GM18868 (cell line): Measurements from ENCODE around the gene SMARCA1.

Experiments used
- ATAC-seq: cut with Tn5 transposase; IDR thresholded peaks from one replicate; pipeline ENCODE4 v1.9.1; 2021; ENCODE audit warnings: mild to moderate bottlenecking, moderate library complexity; ENCODE audit not compliant: unreplicated experiment

SMARCA1 gene

DNA sequence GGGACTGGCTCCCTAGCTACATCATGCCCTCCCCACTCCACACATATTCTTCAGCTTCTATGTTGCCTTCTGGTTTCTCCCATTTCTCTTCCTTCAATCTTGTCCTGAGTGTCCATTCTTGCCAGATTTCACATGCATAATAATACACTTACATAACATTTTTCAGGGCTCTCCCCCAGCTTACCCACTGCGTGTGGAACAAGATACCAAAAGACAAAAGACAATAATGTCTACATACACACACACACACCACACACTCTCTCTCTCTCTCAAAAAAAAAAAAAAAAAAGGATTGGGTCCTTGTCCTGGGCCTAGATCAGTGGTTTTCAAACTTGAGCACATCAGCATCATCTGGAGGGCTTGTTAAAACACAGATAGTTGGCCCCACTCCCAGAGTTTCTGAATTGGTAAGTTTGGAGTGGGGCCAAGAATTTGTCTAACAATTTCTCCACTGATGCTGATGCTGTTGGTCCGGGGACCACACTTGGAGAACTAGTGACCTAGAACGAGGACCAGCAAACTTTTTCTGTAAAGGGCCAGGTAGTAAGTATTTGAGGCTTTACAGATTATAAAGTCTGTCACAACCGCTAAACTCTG, 6.5 kb upstream of the SMARCA1 start:
- peak; percentile 44 for ATAC-seq

DNA sequence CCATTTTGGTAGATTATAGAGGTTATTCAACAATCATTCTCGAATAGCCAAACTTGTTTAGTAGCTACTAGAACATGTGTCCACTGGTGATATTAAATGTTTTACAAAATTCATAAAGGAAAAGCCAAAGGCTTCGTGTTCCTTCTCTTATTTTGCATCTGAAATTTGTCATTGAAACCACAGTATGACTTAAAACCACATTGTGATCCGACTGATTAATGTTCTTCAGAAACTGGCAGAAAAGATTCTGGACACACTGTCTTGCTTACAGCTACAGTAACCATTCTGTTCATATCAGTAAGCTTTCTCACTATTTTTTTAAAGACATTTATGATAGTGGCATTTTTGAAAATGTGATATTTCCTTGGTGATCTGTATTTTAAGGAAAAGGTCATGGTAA, 2.6 kb upstream of the SMARCA1 start:
- no peak for ATAC-seq

DNA sequence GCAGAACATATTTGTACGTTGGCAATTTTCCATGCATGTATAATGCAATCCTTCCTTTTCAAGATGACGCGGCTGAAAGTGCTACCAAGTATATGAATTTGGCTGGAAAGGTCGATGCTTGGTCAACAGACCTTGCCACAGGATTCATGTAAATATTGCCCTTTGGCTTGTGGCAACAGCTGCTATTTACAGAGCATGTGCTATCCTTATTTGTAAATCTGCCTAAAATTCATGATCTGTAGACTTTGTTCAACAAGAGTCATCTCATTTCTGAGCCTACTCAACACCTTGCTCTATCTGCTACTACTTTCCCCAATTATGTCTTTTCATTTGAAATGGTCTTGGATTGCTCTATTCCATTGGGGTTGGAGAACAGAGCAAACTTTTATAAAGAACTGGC, 1.9 kb upstream of the SMARCA1 start:
- no peak for ATAC-seq

DNA sequence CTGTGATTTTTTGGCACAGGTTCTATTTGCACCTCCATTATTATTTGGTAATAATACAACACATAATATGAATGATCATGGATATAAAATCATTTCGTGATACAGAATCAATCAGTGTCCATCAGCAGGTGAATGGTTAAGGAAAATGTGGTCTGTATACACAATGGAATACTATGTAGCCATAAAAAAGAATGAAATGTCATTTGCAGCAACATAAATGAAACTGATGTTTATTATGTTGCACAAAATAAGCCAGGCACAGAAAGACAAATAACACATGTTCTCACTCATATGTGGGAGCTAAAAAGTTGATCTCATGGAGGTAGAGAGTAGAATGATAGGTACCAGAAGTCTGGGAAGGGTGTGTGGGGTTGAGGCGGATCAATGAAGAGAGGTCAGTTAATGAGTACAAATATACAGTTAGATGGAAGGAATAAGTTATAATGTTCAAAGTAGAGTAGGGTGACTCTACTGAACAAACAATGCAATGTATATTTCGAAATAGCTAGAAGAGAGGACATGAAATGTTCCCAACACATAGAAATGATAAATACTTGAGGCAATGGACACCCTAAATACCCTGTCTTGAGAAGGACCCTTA, 1.1 kb upstream of the SMARCA1 start:
- ATAC-seq, result no peak

DNA sequence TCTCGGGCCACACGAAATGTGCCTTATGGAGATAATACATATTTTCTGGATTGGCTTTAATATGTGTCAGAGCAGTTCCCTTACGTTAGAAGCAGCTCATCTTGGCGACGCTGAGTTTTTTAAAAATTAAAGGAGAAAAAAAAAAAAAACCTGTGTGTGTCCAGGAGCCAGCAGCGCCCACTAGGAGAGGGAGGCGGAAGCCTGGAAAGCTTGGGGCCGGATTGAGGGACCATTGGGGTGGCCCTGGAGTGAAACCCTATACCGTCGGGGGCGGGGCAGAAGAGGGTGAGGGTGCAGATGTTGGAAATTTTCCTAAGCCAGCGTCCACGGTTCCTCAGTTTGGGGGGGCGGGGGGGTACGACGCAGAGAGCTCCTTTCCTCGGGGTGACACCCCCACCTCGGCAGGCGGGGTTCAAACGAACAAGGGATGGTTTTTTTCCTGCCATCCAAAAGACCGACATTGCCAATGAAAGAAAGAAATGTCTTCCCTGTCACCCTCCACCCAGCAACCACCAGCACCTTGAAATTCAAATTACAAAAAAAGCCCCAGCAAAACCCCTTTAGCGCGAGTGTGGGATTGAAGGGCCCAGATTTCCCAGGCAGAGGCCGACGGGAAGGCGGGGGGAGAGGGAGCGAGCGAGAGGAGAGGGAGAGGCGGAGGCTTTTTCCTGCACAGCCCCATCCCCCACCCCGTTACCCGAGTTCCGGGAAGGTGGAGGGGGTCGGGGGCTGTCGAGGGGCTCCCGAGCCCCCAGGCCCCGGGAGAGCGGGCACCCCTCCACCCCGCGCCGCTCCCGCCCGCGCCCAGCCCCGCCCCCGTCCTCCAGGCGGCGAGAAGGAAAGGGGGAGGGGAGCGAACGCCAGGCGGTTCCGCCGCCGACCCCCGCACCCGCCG, 859 bp downstream of the SMARCA1 start:
- ATAC-seq, result no peak

DNA sequence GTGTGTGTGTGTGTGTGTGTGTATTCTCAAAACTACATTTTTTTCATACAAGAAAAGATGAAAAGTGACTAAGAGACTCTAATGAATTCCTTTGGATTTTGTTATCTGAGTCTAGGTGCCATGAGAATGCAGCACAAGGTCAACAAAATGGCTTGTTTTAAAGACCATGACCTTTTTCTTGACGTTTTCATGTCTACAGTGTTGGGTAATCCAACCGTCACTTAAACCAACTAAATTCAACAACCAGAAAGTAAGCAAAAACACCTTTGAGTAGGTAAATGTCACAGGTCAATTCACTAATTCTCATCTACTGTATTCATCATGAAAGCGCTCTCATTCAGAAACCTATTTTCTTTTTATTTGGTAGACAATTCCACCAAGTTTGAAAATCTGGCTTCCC, 3.1 kb downstream of the SMARCA1 start:
- no peak for ATAC-seq

DNA sequence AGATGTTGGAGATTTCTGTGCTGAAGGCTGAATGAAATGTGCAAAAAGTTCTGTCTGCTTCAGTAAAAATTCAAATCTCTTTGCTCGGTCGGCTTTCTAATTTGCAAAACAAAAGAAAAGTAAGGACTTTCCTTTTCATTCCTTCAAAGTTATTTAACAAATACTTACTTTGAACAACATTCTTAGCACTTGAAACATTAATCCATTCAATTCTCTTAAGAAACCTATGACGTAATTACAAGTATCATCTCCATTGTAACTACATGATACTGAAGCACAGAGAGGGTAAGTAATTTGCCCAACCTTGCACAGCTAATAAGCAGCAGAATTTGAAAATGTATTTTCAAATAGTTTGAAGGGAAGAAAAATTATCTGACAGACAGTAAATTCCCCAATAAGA, 6.9 kb downstream of the SMARCA1 start:
- ATAC-seq, result no peak

DNA sequence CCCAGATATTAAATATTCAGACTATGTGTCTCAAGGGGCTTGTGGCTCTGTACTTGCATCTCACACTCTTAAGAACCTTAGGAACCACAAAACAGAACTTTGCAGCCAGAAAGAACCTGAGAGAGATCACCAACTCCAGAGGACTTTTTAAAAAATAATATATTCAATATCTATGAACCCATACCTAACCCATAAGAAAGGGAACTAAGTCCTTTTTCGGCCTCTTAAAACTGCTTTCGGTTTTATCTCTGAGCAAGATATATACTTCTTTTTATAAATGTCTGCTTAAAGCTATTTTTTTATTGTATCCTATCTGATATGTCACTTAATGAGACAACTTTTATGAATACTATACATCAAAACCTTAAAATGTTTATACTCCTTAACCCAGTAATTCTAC, 10.9 kb downstream of the SMARCA1 start:
- peak; percentile 70 for ATAC-seq

DNA sequence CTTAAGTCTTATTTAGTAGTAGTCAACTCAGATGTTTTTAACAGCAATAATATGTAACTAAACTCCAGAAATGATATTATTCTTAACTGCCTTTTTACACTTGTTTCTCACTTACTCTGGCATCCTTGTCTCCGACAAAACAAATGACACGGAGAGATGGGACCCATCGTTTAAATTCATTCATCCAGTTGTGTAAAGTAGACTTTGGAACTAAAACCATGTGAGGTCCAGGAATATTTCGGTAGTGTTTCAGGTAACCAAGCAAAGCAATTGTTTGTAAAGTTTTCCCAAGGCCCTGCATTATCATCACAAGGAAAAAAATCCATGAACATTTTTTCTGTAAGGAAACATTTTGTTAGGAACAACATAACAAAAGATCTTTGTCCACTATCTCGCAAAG, 11.6 kb downstream of the SMARCA1 start:
- ATAC-seq, result no peak

DNA sequence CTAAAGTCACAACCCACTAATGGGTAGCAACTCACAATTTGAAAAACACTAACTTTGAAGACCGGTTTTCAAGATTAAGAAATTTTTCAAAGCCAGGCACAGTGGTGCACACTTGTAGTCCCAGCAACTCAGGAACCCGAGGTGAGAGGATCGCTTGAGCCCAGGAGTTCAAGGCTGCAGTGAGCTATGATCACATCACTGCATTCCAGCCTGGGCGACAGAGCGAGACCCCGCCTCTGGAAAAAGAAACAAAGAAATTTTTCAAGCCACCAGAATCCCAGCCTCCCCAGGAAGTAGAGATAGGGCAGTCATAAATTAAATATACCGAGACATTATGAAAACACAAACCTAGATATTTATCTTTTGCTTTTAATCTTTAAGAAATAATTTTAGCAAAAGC, 13.0 kb downstream of the SMARCA1 start:
- no peak for ATAC-seq

DNA sequence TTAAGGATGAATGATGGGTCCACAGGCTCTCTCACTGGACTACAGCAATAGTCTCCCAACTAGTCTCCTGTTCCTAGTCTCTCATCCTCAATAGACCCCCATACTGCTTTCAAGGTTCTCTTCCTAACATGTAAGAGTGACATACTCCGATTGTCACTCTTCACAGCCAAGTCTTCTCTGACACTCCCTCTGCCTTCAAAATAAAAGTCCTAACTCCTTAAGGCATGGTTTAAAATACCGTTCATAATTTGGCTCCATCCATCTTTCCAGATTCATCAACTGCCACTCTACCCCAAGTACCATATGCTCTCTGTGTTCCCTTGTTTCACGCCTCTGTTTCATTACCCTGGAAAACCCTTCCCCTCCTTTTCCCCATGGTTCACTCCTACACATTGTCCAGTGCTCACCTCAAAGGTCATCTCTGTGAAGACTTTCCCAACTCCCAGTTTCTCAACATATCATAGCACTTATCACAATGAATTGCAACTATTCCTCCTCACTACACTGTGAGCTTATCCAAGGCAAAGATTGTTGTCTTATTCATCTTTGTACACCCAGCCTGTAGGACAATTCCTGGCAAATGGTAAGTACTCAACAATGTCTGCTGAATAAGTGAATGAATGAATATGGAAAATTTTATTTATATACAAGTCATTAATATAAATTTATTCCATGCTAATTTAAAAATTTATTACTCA, 26.0 kb downstream of the SMARCA1 start:
- no peak for ATAC-seq

DNA sequence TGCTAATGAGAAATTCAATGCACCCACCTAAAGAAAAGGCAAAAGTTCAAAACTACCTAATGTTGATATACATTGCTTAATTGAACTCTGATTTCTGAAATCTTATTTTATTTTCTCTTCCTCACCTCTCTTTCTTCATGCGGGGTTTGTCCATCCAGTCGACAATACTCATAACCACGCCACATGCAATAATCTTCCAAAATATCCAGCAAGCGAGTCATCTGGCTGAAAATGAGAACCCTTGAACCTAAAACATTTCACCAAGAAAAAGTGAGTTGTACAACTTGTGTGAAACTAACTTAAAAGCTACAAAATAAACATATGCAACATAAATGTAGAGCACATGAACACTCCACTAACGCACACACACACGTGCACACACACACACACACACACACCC, 26.7 kb downstream of the SMARCA1 start:
- ATAC-seq, result no peak

DNA sequence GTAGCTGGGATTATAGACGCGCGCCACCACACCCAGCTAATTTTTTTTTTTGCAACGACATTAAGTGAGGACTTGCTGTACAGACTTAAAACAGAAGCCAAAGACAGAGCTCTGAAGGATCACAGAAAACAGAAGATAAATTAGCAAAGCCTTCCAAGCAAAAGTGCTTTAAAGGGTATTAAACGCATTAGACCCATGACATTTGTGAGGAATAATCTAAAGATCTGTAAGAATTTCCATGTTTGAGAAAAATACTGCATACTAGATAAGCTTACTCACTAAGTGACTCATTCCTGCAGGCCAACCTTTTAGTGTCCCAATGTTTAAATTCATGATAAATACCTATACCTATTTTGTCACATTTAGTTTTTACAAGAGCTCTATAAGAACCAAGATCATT, 27.4 kb downstream of the SMARCA1 start:
- no peak for ATAC-seq

DNA sequence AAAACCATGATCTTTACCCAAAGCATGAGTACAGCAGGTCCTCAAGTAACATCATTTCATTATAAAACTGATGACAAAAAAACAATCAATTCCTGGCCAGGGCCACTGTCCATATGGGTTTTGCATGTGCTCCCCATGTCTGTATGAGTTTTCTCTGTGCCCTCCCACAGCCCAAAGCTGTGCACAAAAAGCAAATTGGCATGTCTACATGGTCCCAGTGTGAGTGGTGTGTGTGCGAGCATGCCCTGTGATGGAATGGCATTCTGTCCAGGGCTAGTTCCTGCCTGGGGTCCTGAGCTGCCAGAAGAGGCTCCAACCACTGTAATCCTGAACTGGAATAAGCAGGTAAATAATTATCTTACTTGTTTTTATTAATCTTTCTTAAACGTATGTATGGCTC, 28.4 kb downstream of the SMARCA1 start:
- ATAC-seq, result no peak

DNA sequence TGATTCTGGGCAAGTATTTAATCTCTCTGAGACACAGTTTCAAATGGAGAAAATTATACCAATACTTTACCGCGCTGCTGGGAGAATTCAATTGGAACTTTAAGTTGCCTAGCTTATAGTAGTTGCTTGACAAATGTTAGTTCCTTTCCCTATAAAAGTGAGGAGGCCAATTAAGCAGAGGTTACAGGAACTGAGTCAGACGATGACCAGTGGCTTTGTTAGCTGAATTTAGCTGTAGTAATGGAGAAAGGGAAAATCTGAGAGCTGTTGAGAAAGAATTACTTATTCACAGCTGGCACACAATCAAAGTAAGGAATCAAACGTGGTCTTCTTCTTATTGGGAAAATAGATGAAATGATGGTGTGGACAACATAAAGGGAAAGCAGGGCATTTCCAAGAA, 29.6 kb downstream of the SMARCA1 start:
- no peak for ATAC-seq

DNA sequence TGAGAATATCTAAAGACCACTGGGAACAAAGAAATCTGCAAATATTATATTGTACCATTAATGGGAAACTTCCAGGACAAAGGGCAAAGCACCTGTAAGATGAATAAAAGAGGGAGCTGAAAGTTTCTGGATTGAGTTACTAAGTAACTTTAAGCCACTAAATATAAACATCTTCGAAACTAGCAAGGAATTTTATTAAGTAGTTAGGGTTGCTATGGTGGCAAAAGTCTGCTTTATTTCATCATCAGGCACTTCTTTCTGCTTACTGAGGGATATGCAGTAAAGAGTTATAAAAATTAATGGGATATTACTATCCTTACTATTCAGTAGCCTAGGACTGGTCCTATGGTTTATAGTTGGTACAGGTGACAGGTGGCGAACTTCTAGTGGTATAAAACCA, 33.0 kb downstream of the SMARCA1 start:
- no peak for ATAC-seq

DNA sequence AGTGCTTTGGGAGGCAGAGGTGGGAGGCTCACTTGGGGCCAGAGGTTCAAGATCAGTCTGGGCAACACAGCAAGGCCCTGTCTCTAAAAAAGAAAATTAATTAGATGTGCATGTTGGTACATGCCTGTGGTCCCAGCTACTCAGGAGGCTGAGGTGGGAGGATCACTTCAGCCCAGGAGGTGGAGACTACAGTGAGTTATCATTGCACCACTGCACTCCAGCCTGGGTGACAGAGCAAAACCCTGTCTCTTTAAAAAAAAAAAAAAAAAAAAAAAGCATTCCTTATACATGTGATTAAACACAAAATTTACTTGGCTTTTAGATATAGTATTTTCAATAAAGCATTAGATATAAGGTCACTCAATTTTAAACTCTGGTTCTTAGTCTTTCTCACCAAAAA, 34.9 kb downstream of the SMARCA1 start:
- ATAC-seq, result no peak

DNA sequence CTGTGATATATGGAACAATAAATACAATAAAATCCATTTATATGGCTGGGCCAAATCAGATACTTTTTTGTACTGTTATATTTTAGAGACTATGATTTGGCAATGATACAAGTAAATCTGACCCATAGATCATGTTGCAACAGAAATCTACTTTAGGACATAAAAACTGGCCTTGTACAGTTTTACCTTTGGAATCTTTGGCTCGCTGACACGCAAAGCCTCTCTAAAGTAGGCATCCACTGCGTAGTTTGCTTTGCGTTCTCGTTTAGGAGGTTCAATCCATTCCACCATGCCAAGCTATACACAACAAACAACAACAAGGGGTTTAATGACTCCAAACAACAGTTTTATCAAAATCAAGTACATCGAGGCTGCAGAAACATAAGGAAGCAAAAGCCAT, 42.4 kb downstream of the SMARCA1 start:
- ATAC-seq, result no peak

DNA sequence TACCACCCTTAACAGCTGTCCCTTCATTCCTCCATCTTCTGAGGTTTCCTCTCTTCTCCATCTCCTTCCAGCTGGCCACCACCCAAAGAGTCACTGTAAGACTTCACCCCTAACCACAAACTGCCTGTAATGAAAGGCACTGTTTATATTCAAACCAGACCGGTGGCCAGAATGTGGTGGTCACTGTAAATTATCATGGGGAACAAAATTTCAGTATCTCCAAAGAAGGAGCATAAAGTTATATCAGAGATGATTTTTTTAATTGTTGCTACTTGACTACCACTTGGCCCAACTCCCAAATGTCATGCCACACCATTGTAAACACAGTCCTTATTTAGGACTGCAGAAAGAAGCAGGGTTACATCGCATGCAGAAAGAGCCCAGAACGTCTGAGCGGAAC, 44.8 kb downstream of the SMARCA1 start:
- no peak for ATAC-seq

DNA sequence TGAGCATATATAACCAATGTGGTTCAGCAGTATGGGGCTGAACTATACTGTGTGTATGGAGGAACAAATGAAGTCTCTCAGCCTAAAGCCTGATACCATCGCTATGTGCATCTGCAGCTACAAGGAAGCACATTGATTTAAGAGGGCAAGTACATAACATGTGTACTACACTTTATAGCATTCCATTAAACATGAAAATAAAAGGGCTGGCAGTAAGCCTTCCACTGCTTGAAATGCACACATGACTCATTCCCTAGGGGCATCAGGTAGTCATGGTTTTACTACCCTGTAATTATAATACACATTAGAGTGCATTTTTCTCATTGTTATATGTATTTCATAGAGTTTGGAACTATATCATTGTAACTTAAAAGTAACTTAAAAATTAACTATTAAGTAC, 51.2 kb downstream of the SMARCA1 start:
- no peak for ATAC-seq

DNA sequence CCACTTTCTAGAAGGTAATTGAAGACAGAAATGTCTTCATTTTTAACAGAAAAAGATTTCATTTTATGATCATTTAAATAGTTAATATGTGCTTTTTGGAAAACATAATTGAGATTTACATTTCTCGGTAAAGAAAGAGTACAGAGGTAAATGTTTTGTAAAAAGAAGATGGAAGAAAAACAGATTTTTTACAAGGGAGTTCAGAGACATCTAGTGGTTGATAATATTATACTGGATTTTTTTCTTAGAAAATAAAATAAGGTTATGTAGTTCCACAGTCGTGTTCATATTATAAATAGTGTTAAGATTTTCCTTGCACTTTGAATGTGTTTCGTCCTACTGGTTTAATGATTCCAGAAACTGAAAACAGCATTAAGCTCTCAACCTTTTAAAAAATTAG, 60.6 kb downstream of the SMARCA1 start:
- ATAC-seq, result no peak
